Mammary microvascular endothelial cell (primary cell): ENCODE measurements around the gene GASK1B. TPM values are rescaled to one million over a fixed set of nuclear protein-coding genes. Genes with fewer than 3 reads are reported as not detected.

Source experiments
- total RNA-seq: library from RNA; depleted of rRNA; stranded (reverse); fragments of >200 nt; gene quantifications from 2 replicates; pipeline ENCODE4 v1.2.3, GENCODE V29; 2015

GASK1B gene
- total RNA-seq = 37.8 and 39.0 TPM in 2 replicates

DNA sequence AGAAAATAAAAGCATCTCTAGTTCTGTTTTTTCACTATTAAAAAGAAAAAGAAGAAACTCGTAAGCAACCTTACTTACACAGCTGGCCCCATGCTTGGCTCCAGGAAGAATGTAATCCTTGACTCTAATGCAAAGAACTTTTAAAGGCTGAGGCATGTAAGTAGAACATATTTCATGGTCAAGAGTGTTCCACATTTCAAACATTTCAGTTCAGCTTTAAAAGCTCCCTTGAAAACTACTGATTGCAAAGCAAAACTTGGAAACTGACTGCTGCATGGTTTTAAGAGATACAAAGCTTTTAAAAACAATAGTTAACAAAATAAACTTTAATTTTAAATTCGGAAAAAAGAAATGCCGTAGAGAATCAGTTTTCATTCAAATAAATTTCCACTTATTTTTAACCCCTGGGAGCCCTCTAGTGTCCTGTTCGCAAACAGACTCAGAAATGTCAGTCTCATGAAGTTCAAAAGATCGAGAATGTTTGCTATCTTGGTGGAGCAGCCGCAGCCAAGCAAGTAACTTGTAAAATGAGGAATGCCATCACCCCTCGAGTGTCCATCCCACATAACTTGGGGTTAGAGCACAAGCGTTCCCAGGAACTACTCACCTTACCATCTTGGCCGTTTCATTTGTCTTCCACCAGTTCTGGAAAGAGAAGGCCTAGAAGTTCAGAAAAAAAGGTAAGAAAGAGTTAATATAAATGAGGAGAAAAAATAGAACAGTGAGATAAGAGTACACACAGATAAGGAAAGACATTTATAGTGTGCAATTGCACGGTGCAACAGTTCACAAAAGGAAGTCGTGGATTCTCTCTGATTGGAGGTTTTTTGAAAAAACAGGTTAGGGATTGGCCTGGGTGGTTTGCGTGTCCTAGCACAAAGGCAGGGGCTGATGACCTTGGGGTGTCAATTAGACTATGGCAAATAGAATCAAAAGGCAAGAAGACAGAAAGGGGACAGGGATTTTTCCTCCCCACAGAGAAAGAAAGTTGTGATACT, at the start of gene GASK1B:
GASK1B (minus strand) TSS at position 765 of the 998 bp plus-strand sequence. CDS start 1,650 bp downstream, outside the sequence.

DNA sequence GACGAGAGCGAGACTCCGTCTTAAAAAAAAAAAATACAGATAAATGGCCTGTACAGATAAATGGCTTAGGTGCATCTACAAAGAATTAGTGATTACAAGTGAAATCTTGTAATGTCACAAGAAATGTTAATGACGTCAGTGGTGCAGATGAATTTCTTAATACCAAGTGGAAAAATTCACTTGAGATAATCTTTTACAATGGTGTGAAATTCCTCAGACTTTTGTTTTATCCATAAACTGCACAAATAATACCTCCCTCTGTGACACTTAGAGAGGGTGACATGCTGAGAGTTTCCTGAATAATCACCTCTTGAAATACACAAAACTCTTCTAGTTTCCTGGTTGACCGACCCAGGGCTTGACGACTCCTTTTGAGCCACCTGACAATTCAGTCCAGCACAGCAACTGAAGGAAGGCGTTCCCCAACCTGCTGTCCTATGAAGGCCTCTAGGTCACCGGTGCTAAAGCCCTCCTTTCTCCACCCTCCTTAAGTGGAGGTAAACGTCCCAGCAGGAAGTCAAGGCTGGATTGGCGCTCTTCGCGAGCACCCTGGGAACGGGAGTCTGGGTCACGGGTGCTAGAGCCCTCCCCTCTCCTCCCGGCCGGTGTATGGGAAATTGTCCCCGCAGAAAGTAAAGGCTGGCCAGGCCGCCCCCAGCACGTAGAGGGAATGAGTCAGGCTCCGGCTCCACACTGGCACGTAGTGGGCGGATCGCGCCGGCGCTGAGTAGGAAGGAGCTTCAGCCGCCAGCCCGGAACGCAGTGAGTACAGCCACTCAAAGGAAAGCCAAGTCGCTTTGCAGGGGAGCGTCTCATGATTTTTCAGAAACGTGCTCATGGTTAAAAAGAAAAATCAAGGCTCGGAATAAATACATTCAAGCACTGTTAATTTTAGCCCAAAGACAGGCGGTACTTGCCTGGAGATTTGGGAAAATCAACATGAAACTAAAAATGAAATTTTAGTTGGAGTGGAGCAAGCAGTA, 37.3 kb upstream of the GASK1B start, which contains the start of gene TMEM144:
TMEM144 (plus strand) TSS at position 662 of the 983 bp plus-strand sequence. CDS start 2,182 bp downstream, outside the sequence.

Other genes with a start within 250 kb of the GASK1B start
- 2.8 and 4.5 TPM in 2 replicates for gene TMEM144, start 37.5 kb upstream of the GASK1B start, total RNA-seq